HUES48 (cell line): ENCODE measurements around the gene GNPDA2.

Experiments
- H3K27ac ChIP-seq: one replicate; pipeline ENCODE4 v1.7.0; 2013; ENCODE audit warnings: low read depth, low read length, inconsistent platforms
- H3K27me3 ChIP-seq: 2 replicates; pipeline ENCODE4 v1.6.1; 2013; ENCODE audit warnings: mild to moderate bottlenecking, low read length; ENCODE audit not compliant: control insufficient read depth, insufficient read depth
- H3K36me3 ChIP-seq: 2 replicates; pipeline ENCODE4 v1.6.1; 2013; ENCODE audit warnings: low read length; ENCODE audit not compliant: control insufficient read depth, insufficient read depth
- H3K4me1 ChIP-seq: 2 replicates; pipeline ENCODE4 v1.6.1; 2013; ENCODE audit warnings: mild to moderate bottlenecking, low read length; ENCODE audit not compliant: control insufficient read depth, insufficient read depth
- H3K4me3 ChIP-seq: 2 replicates; pipeline ENCODE4 v1.5.1; 2013; ENCODE audit warnings: mild to moderate bottlenecking, low read depth, low read length
- H3K9ac ChIP-seq: 2 replicates; pipeline ENCODE4 v1.6.1; 2013; ENCODE audit warnings: mild to moderate bottlenecking, low read depth, low read length, moderate library complexity
- H3K9me3 ChIP-seq: 2 replicates; pipeline ENCODE4 v1.6.1; 2013; ENCODE audit warnings: low read length; ENCODE audit not compliant: control insufficient read depth, insufficient read depth

The GNPDA2 gene

GRCh38 chr4:44660396-44660795 lies 66.0 kb downstream of the GNPDA2 start:
- no peak overlapping the region for H3K27ac ChIP-seq
- H3K36me3 ChIP-seq: no peaks in the 10 kb centered on the region
- no peak overlapping the region for H3K9ac ChIP-seq
- no peaks in the 10 kb centered on the region; the same call in 1 of the 2 replicates for H3K27me3 ChIP-seq
- H3K4me1 ChIP-seq: no peaks in the 10 kb centered on the region
- no peaks in the 10 kb centered on the region for H3K9me3 ChIP-seq
- no peak overlapping the region for H3K4me3 ChIP-seq

GRCh38 chr4:44652002-44652401 lies 74.4 kb downstream of the GNPDA2 start:
- no peak overlapping the region for H3K27ac ChIP-seq
- H3K27me3 ChIP-seq: no peaks in the 10 kb centered on the region
- no peaks in the 10 kb centered on the region for H3K4me1 ChIP-seq
- no peak overlapping the region for H3K4me3 ChIP-seq
- no peak overlapping the region for H3K9ac ChIP-seq
- no peaks in the 10 kb centered on the region for H3K36me3 ChIP-seq
- no peaks in the 10 kb centered on the region for H3K9me3 ChIP-seq
